Measurements from ENCODE around the gene PLIN4. TPM values are rescaled to one million over a fixed set of nuclear protein-coding genes. Genes with fewer than 3 reads are reported as not detected.

Gene PLIN4
- total and polyA plus RNA-seq, 9 of the 15 experiments (the other 6 are each of a cell fraction or from before 2014, with no cell fraction given) = 0.04 to 0.16 (median 0.07) TPM; not detected in 3

DNA sequence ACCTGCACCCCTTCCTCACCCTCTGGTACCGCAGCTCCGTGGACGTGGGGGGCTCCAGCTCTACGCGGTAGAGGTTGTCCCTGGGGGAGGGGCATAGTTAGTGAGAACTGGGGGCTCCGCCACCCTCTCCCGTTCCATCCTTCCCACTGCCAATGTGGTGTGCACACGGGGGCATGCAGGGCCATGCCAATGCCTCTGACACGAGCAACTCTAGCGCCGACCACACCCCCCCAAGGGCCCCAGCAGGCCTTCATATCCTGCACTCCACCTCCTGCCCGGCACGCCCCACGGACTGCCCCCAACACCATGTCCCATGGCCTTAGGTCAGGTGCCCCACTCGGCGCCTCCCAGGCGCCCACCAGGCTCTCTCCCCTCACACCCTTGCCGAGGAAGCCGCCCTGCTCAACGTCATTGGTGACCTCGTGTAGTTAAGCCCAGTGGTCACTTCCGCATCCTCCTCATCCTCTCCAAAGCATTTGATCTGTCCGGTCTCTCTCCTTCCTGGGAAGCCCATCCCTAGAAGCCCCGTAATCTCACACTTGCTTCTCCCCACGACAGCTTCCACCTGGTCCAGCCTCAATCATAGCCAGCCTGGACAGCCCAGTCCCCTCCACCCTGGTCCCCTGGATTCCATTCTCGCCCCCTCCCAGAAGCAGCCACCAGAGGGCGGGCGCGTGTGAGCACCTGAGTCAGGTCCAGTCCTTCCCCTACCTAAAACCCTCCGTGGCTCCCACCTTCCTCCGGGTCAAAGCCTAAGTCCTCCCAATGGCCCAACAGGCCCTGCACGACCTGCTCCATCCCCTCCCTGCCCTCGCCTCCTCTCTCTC, 39.1 kb upstream of the PLIN4 start (continued):
- TF ChIP-seq RREB1 (CRISPR knock-in tag; IDR thresholded peaks at IDR 0.05) (no peak), RBBP5 (IDR thresholded peaks at IDR 0.05; ENCODE audit: borderline replicate concordance, insufficient read depth, low read length, poor library complexity, severe bottlenecking) (no peak), TEAD2 (tag; IDR thresholded peaks at IDR 0.05) (no peak), GMEB1 (CRISPR knock-in tag; IDR thresholded peaks at IDR 0.05) (no peak), EHMT2 (IDR thresholded peaks at IDR 0.05) (no peak), HCFC1 (IDR thresholded peaks at IDR 0.05; ENCODE audit: low read depth, low read length) (no peak), SMARCB1 (IDR thresholded peaks at IDR 0.05; ENCODE audit: insufficient read length, low read depth) (no peak), MYBL2 (IDR thresholded peaks at IDR 0.05; ENCODE audit: low read depth) (no peak), MYBL2 (CRISPR knock-in tag; IDR thresholded peaks at IDR 0.05; ENCODE audit: borderline replicate concordance) (no peak), HES1 (IDR thresholded peaks at IDR 0.05; ENCODE audit: low read depth) (no peak), KLF13 (tag; IDR thresholded peaks at IDR 0.05; ENCODE audit: borderline replicate concordance, low read depth) (no peak), ZNF23 (CRISPR knock-in tag; IDR thresholded peaks at IDR 0.05) (no peak), HDAC3 (IDR thresholded peaks at IDR 0.05; ENCODE audit: borderline replicate concordance, partially characterized antibody) (no peak), MTF1 (CRISPR knock-in tag; IDR thresholded peaks at IDR 0.05; ENCODE audit: borderline replicate concordance) (no peak), POU5F1 (IDR thresholded peaks at IDR 0.05; ENCODE audit: borderline replicate concordance, low read depth, low read length, partially characterized antibody) (no peak), NR3C1 (CRISPR knock-in tag; IDR thresholded peaks at IDR 0.05) (no peak), NFXL1 (CRISPR knock-in tag; IDR thresholded peaks at IDR 0.05) (no peak), XRCC3 (IDR thresholded peaks at IDR 0.05) (no peak), CHD2 (IDR thresholded peaks at IDR 0.05; ENCODE audit: low read depth, low read length) (no peak), GTF2F1 (IDR thresholded peaks at IDR 0.05; ENCODE audit: low read depth, low read length) (no peak), PYGO2 (tag; IDR thresholded peaks at IDR 0.05) (no peak)

All from K562 (cell line).